HCT116 (cell line): ENCODE measurements around the gene CASTOR1. TPM values are rescaled to one million over a fixed set of nuclear protein-coding genes. Genes with fewer than 3 reads are reported as not detected.

ENCODE experiments used
- ATAC-seq: fragments of 200-7000 bp; cut with Tn5 transposase; 2 replicates; pipeline ENCODE4 v1.9.1; 2020; ENCODE audit warnings: mild to moderate bottlenecking, moderate library complexity
- BruUV-seq: library from RNA; stranded (reverse); fragments of 400-500 nt; replicated peaks from 2 replicates; lab custom pipeline; 2021; lab: Mats Ljungman, UMichigan
- CTCF ChIA-PET: fragments of 300-600 bp; sonication (Branson Sonifier 250); formaldehyde crosslinking; loops from one replicate; lab custom pipeline; 2021; ENCODE audit warnings: antibody characterized with exemption; lab: Charles Lee
- POLR2A ChIA-PET: fragments of 300-600, 350-600 bp; sonication (Branson Sonifier 250); formaldehyde crosslinking; loops from one replicate; lab custom pipeline; 2021; ENCODE audit warnings: antibody characterized with exemption; lab: Charles Lee
- RAD21 ChIA-PET, 2 experiments: fragments of 300-600 bp; sonication (Branson Sonifier 250); formaldehyde crosslinking; loops; one replicate each; lab custom pipeline; 2023; ENCODE audit warnings: low total read pairs in 2 of 2; ENCODE audit not compliant: uncharacterized antibody in 2 of 2, unreplicated experiment in 2 of 2, low non-redundant PET in 1 of 2; lab: Charles Lee
- DNase-seq: peaks from one replicate; pipeline ENCODE4 v3.0.0-alpha.2; 2010; ENCODE audit warnings: low read depth, low spot score
- H2AFZ ChIP-seq: fragments of 200-600 bp; shearing (Covaris generic), sonication (generic); 2 replicates; pipeline ENCODE4 v1.6.1; 2017; ENCODE audit warnings: low read depth, mixed run types, mixed read lengths, antibody characterized with exemption, low read length; ENCODE audit not compliant: poor library complexity, severe bottlenecking
- H3K27ac ChIP-seq: 2 replicates; pipeline ENCODE4 v1.5.1; 2012; ENCODE audit warnings: low read depth, low read length
- H3K27me3 ChIP-seq: fragments of 200-600 bp; sonication (generic); 2 replicates; pipeline ENCODE4 v1.6.1; 2016; ENCODE audit warnings: mixed run types, low read length, mixed read lengths; ENCODE audit not compliant: insufficient read depth
- H3K36me3 ChIP-seq, 2 experiments: fragments of 200-500 bp in 1 of 2; fragments of 200-600 bp in 1 of 2; sonication (Bioruptor generic) in 1 of 2; sonication (generic) in 1 of 2; 2 replicates each; pipeline versions ENCODE4 v1.5.1 to v1.6.1; 2014 to 2016; ENCODE audit warnings: low read length in 2 of 2, inconsistent platforms in 1 of 2, mixed read lengths in 1 of 2, mixed run types in 1 of 2; ENCODE audit not compliant: insufficient read depth in 2 of 2, control insufficient read depth in 1 of 2
- H3K4me1 ChIP-seq, 2 experiments: fragments of 200-600 bp in 1 of 2; sonication (generic) in 1 of 2; 2 replicates each; pipeline versions ENCODE4 v1.5.1 to v1.6.1; 2012 to 2017; ENCODE audit warnings: low read length in 2 of 2, inconsistent platforms in 1 of 2, mild to moderate bottlenecking in 1 of 2, mixed read lengths in 1 of 2, mixed run types in 1 of 2, moderate library complexity in 1 of 2; ENCODE audit not compliant: insufficient read depth in 2 of 2, control insufficient read depth in 1 of 2
- H3K4me2 ChIP-seq: fragments of 200-600 bp; sonication (generic); 2 replicates; pipeline ENCODE4 v1.6.1; 2017; ENCODE audit warnings: mixed run types, low read length, mixed read lengths
- H3K4me3 ChIP-seq, 2 experiments: fragments of 200-600 bp in 1 of 2; sonication (generic) in 1 of 2; replicated peaks in 1 of 2; 2 replicates each; pipeline ENCODE4 v1.5.1; 2011 to 2016; ENCODE audit warnings: low read length in 2 of 2, control low read depth in 1 of 2, low read depth in 1 of 2, mild to moderate bottlenecking in 1 of 2, mixed read lengths in 1 of 2, mixed run types in 1 of 2
- H3K79me2 ChIP-seq: fragments of 200-600 bp; sonication (generic); 2 replicates; pipeline ENCODE4 v1.6.1; 2017; ENCODE audit warnings: mild to moderate bottlenecking, mixed run types, low read length, moderate library complexity, mixed read lengths; ENCODE audit not compliant: insufficient read depth
- H3K9ac ChIP-seq: fragments of 200-600 bp; sonication (generic); 2 replicates; pipeline ENCODE4 v1.6.1; 2016; ENCODE audit warnings: low read length, mixed read lengths
- H3K9me2 ChIP-seq: fragments of 200-600 bp; sonication (generic), shearing (Covaris generic); 2 replicates; pipeline ENCODE4 v1.6.1; 2017; ENCODE audit warnings: mixed run types, mild to moderate bottlenecking, moderate library complexity; ENCODE audit not compliant: insufficient read depth
- H3K9me3 ChIP-seq, 2 experiments: fragments of 200-500 bp in 1 of 2; fragments of 200-600 bp in 1 of 2; sonication (Bioruptor generic) in 1 of 2; sonication (generic) in 1 of 2; 2 replicates each; pipeline ENCODE4 v1.6.1; 2014 to 2017; ENCODE audit warnings: low read length in 2 of 2, mixed read lengths in 2 of 2, inconsistent platforms in 1 of 2, low read depth in 1 of 2, mild to moderate bottlenecking in 1 of 2, mixed run types in 1 of 2, moderate library complexity in 1 of 2; ENCODE audit not compliant: control insufficient read depth in 1 of 2, insufficient read depth in 1 of 2
- H4K20me1 ChIP-seq: fragments of 200-600 bp; sonication (generic), shearing (Covaris generic); 2 replicates; pipeline ENCODE4 v1.6.1; 2017; ENCODE audit warnings: mixed run types, mild to moderate bottlenecking, moderate library complexity; ENCODE audit not compliant: insufficient read depth
- CEBPB ChIP-seq: IDR thresholded peaks from 2 replicates; pipeline ENCODE4 v1.6.1; 2012; ENCODE audit warnings: low read depth
- EGR1 ChIP-seq: IDR thresholded peaks from 2 replicates; pipeline ENCODE4 v1.6.1; 2012; ENCODE audit warnings: low read depth
- EZH2 ChIP-seq: fragments of 200-600 bp; sonication (generic); IDR thresholded peaks from 2 replicates; pipeline ENCODE4 v1.6.1; 2017; ENCODE audit warnings: antibody characterized with exemption, mixed run types
- FOSL1 ChIP-seq: IDR thresholded peaks from 2 replicates; pipeline ENCODE4 v1.6.1; 2012; ENCODE audit warnings: low read depth
- JUND ChIP-seq: IDR thresholded peaks from 2 replicates; pipeline ENCODE4 v1.6.1; 2012
- POLR2AphosphoS5 ChIP-seq: IDR thresholded peaks from 2 replicates; pipeline ENCODE4 v1.6.1; 2011; ENCODE audit warnings: mild to moderate bottlenecking, low read depth, low read length, moderate library complexity
- REST ChIP-seq: IDR thresholded peaks from 2 replicates; pipeline ENCODE4 v1.6.1; 2012; ENCODE audit warnings: low read depth
- SIN3A ChIP-seq: IDR thresholded peaks from 2 replicates; pipeline ENCODE4 v1.6.1; 2012; ENCODE audit warnings: low read depth
- SP1 ChIP-seq: IDR thresholded peaks from 2 replicates; pipeline ENCODE4 v1.6.1; 2012; ENCODE audit warnings: low read depth
- TCF7L2 ChIP-seq: IDR thresholded peaks from 2 replicates; pipeline ENCODE4 v1.7.0; 2011; ENCODE audit warnings: borderline replicate concordance, inconsistent platforms; ENCODE audit not compliant: insufficient read depth, insufficient read length; ENCODE audit errors: extremely low read depth
- ZBTB33 ChIP-seq: IDR thresholded peaks from 2 replicates; pipeline ENCODE4 v1.6.1; 2011; ENCODE audit warnings: mild to moderate bottlenecking, low read length, moderate library complexity; ENCODE audit not compliant: insufficient replicate concordance; ENCODE audit errors: extremely low read depth
- intact Hi-C: fragments of 100-400 bp; cut with micrococcal nuclease; formaldehyde crosslinking; loops from 2 replicates; pipeline ENCODE4 v1.10.0; 2022
- total RNA-seq: library from RNA; stranded (reverse); gene quantifications from one replicate; pipeline ENCODE4 v1.2.1, GENCODE V29; 2021; ENCODE audit not compliant: unreplicated experiment
- TF ChIP-seq, protein P1 (sequence below), 3 experiments: fragments of 200-600 bp in 1 of 3; sonication (generic) in 1 of 3; IDR thresholded peaks in 2 of 3; conservative IDR thresholded peaks in 1 of 3; 2 replicates each; pipeline ENCODE4 v1.5.1; 2012 to 2017; ENCODE audit warnings: low read depth in 2 of 3, low read length in 2 of 3, antibody characterized with exemption in 1 of 3, borderline replicate concordance in 1 of 3, control low read depth in 1 of 3, mild to moderate bottlenecking in 1 of 3, mixed read lengths in 1 of 3, mixed run types in 1 of 3, moderate library complexity in 1 of 3; ENCODE audit not compliant: insufficient read depth in 1 of 3
- TF ChIP-seq, protein P2 (sequence below): IDR thresholded peaks from 2 replicates; pipeline ENCODE4 v1.6.1; 2012
- TF ChIP-seq, protein P3 (sequence below): IDR thresholded peaks from 2 replicates; pipeline ENCODE4 v1.6.1; 2012

CASTOR1 gene
- total RNA-seq, 1 experiment from 2014 or later, result 6.5 TPM

GRCh38 chr22:30317778-30318177 lies 28.5 kb upstream of the CASTOR1 start (continued):
- TF ChIP-seq, protein P1, sequence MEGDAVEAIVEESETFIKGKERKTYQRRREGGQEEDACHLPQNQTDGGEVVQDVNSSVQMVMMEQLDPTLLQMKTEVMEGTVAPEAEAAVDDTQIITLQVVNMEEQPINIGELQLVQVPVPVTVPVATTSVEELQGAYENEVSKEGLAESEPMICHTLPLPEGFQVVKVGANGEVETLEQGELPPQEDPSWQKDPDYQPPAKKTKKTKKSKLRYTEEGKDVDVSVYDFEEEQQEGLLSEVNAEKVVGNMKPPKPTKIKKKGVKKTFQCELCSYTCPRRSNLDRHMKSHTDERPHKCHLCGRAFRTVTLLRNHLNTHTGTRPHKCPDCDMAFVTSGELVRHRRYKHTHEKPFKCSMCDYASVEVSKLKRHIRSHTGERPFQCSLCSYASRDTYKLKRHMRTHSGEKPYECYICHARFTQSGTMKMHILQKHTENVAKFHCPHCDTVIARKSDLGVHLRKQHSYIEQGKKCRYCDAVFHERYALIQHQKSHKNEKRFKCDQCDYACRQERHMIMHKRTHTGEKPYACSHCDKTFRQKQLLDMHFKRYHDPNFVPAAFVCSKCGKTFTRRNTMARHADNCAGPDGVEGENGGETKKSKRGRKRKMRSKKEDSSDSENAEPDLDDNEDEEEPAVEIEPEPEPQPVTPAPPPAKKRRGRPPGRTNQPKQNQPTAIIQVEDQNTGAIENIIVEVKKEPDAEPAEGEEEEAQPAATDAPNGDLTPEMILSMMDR (IDR thresholded peaks at IDR 0.05 in 2 of 3, conservative IDR thresholded peaks at IDR 0.05 in 1 of 3; ENCODE audit: borderline replicate concordance in 1 of 3, insufficient read depth in 1 of 3, low read depth in 2 of 3, low read length in 2 of 3), result no peak
- TF ChIP-seq EGR1, result no peak
- no peak for TF ChIP-seq EZH2
- TF ChIP-seq, protein P2, sequence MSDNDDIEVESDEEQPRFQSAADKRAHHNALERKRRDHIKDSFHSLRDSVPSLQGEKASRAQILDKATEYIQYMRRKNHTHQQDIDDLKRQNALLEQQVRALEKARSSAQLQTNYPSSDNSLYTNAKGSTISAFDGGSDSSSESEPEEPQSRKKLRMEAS, result no peak
- TF ChIP-seq, protein P3, sequence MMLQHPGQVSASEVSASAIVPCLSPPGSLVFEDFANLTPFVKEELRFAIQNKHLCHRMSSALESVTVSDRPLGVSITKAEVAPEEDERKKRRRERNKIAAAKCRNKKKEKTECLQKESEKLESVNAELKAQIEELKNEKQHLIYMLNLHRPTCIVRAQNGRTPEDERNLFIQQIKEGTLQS, result no peak

DNA sequence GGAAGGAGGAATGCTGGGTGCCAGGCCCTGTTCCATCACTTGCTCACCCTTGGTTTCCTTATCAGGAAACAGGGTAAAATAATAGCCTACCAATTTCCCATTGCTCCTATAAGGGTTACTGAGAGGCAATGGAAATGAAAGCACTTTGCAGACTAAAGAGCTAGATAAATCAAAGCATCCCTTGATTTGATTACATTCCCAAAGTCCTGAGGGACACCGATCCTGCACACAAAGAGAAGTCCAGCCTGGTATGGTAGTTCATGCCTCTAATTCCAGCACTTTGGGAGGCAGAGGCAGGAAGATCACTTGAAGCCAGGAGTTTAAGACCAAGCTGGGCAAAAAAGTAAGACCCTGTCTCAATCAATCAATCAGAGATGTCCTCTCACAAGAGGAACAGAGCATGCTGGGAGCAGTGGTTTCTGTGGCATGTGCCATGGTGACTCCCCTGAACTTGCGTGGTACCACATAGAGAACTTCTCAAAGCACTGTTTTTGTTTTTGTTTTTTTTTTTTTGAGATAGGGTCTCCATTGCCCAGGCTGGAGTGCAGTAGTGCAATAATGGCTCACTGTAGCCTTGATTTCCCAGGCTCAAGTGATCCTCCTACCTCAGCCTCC lies 26.8 kb upstream of the CASTOR1 start:
- Histone ChIP-seq H4K20me1 (no peaks in the 10 kb centered on the region), H3K9ac (no peak overlapping the region), H3K9me2 (no peaks in the 10 kb centered on the region), H3K36me3 (no peaks in the 10 kb centered on the region), H3K79me2 (peaks cover 8% of the 10 kb centered on the region; the same call in 1 of the 2 replicates), H3K4me1 (peaks cover 30 to 49% of the 10 kb centered on the region in 2 experiments), H3K27me3 (no peaks in the 10 kb centered on the region), H3K4me3 (no peak overlapping the region), H3K4me2 (no peak overlapping the region), H3K9me3 (no peaks in the 10 kb centered on the region), H2AFZ (no peak overlapping the region), H3K27ac (no peak overlapping the region)
- ATAC-seq (no peak), DNase-seq (no peak)
- RAD21 ChIA-PET, result no interaction called here
- no peak for TF ChIP-seq JUND
- no peak for TF ChIP-seq EGR1
- TF ChIP-seq FOSL1, result no peak
- TF ChIP-seq SIN3A, result no peak
- TF ChIP-seq EZH2, result no peak
- TF ChIP-seq POLR2AphosphoS5, result no peak
- TF ChIP-seq SP1, result no peak
- TF ChIP-seq CEBPB, result no peak
- no peak for TF ChIP-seq TCF7L2
- no peak for TF ChIP-seq REST
- TF ChIP-seq ZBTB33, result no peak
- intact Hi-C loops, result no loop called here
- CTCF ChIA-PET, result no interaction called here
- no TSS peak for BruUV-seq
- POLR2A ChIA-PET, result no interaction called here
